ENCODE measurements around the gene GPD1.
A peak's percentile ranks its signal among the peaks of the same experiment; 100 is the strongest.

GPD1 gene

DNA sequence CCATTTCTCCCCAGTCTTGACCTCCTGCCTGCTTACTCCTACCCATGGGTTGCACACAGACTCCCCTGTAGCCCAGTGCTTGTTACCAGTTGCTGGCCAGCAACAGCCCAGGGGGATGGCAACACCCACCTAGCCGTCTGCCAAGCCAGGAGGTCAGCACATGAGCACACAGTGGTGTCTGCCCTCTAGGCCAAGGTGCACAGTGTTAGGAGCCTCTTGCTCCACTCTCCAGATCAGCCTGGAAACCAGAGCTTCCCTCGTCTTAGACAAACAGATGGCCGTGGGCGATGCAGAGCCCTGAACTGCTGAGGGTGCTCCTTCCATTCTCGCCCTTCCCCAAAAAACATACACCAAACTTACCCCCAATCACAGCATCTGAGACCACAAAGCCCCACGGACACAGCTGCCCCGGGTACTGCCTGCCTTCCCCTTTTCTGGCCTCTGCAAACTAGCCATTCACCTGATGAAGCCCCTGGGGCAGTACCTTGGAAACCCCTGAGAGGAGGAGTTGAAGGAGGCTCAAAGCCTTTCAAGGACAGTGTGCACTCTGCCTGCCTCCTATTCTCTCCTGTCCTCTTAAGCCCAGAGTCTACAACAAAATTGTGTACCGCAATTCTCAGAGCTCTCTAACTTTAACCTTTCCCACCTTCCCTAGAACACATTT lies 1.0 kb upstream of the GPD1 start:
- no peak for DNase-seq

DNA sequence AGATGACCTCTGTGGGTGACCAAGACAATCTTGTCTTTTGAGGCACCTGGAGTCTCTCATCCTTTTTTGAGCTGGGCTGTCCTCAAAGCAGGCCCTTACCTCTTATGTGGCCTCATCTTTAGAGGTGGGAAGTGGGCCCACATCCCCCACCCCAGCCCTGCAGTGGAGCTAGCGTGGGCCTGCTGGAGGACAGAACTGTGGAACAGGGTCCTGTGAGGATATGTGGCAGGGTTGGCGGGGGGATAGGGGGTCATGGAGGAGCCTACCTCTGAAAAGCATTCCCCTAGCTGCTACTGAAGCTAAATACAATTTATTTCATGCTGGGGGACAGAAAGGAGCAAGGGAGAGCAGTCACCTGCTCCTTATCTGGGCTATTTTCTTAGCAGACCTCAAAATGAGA lies 457 bp upstream of the GPD1 start:
- DNase-seq: no peak

DNA sequence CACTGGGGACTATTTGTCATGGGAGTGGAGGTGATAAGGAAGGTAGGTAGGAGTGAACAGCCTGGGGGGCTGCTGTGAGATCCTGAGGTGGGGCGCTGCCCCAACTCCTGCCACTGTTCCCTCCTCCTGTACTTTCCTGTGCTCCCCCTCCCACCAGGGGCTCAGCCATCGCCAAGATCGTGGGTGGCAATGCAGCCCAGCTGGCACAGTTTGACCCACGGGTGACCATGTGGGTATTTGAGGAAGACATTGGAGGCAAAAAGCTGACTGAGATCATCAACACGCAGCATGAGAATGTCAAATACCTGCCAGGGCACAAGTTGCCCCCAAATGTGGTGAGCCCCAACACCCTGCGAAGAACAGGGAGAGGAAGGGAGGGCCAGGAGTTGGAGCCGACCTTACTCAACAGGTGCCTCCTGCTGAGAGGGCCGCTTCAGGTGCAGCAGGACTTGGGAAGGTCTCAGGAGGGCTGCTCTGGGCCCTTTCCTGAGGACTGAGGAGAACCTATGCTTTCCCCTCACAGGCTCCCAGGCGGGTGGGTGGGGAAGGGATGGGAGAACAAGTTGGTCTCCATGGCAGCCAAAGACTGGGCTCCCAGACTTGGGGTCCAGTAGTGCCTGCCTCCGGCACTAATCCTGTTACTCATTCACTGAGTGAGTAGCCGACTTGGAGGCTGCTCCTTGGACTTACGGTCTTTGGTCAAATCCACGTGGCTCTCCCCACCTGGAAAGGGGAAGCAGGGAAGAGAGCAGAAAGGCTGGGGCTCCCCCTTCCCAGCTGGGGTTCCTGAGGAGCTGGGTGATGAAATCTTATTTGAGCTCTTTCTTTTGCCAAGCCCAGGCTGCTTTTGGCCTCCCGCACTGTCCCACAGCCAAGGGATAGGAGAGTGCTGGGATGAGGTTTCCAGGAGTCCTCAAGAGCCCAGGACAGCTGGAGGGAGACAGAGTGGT lies 884 bp downstream of the GPD1 start:
- no peak for DNase-seq

DNA sequence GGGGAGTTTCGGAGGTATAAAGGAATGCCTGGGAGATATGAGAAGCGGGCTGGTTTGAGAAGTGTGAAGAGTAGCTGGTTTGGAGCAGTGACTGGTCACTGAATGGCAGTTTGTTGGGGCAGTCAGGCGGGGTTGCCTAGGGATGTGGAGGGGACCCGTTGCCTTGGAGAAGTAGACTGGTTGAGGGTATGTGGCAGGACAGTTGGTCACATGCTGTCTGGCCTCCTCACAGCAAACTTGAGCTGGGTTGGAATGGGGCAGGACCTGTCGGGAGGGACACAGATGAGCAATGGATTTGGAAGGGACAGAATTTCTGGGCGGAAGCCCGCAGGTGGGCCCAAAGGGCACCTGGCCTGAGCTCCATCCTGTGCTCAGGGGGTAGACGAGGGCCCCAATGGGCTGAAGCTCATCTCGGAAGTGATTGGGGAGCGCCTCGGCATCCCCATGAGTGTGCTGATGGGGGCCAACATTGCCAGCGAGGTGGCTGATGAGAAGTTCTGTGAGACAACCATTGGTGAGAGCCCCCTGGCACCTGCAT lies 2.2 kb downstream of the GPD1 start:
- DNase-seq: no peak

DNA sequence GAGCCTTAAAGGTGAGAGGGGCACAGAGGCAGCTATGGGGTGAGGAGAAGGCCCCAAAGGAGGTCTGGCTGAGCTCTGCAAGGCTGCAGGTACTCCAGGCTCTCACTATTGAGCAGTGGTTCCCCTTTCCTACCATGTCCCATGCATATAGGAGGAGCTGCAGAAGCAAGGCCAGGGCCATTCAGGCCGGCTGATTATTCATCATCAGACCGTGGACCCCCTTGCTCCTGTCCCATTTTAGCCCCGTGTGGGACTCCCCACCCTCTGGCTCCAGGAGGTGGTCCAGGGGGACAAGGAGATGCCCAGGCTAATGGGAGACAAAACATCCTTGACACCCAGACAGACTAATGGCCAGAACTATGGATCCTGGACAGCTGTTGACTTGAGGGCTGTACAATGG lies 3.1 kb downstream of the GPD1 start:
- DNase-seq: no peak

DNA sequence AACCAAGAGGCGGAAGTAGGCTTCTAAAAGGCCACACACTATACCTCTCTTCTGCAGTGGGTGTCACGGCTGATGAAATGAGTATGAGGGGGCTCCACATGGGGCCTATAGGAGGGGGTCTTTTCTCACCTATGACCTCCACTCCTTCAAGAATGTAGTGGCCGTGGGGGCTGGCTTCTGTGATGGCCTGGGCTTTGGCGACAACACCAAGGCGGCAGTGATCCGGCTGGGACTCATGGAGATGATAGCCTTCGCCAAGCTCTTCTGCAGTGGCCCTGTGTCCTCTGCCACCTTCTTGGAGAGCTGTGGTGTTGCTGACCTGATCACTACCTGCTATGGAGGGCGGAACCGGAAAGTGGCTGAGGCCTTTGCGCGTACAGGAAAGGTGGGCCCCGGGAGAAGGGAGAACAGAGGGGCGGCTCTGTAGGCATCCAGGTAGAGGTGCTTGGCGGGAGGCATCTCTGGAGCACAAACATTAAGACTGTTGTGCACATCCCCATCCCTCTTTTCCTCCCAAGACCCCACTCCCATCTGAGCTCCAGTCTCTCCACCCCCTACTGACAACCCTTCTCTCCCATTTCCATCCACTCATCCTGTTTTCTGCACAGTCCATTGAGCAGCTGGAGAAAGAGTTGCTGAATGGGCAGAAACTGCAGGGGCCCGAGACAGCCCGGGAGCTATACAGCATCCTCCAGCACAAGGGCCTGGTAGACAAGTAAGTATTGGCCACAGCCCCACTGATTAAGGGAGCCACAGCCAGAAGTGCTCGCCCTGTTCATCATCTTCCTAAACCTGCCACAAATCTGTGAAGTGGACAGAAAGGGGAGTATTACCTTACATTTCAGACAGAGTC lies 3.8 kb downstream of the GPD1 start:
- DNase-seq: no peak

DNA sequence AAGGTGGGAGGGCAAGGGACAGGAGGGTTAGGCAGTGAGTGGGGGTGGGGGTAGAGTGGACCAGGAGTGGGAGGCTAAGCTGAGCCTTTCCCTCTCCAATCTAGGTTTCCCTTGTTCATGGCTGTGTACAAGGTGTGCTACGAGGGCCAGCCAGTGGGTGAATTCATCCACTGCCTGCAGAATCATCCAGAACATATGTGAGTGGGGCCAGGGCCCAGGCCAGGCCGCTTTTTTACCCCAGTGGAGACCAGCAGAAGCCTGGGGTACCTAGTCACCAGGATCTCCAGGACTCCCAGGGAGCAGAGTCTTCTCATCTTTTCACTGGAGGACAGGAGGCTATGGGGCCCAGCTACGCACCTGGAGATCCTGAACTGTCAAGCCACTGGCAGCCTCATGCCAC lies 5.5 kb downstream of the GPD1 start:
- no peak for DNase-seq

DNA sequence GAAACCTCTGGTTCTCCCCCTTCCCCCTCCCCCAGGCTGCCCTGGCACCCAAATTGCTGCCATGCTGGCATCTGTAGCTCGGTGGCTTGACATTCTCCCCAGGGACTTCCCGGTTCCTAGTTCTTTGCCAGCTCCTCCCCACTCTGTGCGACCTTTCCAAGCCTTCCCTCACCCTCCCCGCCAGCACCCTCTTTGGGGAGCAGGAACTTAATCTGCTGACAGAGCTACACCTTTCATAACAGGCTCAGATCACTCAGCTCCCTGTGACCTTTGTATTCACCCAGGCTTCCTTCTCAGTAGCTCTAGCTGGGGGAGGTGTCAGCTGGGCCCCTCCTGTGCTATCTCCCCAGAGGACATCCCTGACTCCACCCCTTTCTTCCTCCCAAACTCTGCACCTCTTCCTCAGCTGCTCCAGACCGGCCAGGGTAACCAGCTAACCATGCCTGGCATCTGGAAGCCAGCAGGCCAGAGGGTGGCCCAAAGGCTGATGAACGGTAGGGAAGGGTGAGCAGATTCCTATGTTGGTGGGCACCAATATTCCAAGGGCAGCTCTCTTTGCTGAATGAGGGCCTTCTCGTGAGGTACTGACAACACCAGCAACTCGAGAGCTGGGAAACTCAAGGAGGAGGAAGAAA lies 6.4 kb downstream of the GPD1 start:
- DNase-seq: peak in 1 of 2 experiments; percentile 62

DNA sequence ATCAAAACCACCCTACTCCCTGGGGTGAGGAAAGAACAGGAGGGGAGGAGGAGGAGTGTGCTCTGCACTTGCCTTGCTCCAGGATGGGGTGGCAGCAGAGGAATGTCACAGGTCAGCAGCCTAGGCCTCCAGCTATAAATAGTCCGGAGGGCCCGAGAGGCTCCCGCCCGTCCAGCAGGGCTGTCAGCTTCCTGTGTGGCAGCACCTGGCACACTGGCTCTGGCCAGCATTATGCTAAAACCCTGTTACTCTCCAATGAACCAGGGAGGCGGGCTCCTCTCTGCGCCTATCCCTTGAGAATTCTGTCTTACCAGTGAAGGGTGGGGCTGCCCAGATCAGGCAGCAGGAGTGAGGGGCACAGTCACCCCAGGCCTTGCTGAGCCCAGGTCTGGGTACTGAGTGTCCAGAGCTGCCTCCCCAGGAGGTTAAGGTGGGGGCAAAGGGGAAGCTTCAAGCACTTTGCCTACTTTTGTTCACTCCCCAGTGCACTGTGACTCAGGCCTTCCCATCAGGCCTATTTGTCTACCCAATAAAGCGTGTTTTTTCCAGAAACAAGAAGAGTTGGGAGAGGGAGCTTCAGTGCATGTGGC lies 7.0 kb downstream of the GPD1 start:
- DNase-seq: peak; percentile 61 to 83

DNA sequence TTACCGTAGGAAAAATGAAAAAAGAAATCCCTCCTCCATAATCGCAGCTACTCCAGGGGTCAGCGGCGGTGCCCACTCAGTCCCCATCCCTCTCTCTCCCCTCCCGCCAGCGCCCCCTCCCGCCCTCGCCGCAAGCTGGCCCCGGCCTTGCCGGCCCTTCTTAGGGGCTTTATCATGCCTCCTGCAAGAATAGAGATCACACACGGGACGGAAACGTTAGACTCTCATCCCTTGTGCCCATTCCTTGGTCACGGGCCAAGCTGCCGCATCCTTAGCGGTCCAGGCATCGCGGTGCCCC lies 7.5 kb downstream of the GPD1 start:
- DNase-seq: no peak

DNA sequence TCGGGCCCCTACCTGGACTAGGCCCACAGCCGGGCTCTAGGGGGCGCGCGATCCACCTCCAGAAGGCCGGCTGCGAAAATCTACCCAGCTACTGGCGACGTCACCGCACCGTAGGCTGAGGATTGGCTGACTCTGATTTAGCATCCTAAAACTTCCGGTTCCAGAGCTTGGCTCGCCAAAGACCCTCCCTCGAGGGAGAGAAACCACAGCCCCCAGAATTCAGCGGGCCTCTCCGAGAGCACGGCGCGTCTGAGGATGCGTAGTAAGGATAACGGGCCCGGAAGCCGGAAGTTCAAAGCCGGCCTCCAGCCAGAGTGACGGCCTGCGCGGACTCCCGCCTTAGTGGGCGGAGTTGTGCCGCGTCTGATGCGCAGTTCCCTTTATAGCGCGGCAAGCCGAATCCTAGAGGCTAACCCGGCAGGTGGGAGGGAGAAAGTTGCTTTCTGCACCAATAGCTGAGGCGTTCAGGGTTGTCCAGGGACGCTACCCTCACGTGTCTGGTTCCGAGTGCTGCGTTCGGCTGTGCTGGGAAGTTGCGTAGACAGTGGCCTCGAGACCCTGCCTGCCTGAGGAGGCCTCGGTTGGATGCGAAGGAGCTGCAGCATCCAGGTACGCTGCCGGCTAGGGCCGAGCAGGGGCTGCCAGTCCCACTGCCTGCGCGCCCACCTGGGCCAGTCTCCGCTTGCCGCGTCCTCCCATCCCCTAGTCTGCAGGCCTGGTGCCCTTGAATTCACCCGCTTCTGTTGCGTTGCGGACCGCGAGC lies 8.1 kb downstream of the GPD1 start, which contains the start of gene COX14:
COX14 (plus strand) TSS at position 544 of the 763 bp plus-strand sequence. CDS start 7,808 bp downstream, outside the sequence.
- peak; percentile 99 to 100 for DNase-seq

DNA sequence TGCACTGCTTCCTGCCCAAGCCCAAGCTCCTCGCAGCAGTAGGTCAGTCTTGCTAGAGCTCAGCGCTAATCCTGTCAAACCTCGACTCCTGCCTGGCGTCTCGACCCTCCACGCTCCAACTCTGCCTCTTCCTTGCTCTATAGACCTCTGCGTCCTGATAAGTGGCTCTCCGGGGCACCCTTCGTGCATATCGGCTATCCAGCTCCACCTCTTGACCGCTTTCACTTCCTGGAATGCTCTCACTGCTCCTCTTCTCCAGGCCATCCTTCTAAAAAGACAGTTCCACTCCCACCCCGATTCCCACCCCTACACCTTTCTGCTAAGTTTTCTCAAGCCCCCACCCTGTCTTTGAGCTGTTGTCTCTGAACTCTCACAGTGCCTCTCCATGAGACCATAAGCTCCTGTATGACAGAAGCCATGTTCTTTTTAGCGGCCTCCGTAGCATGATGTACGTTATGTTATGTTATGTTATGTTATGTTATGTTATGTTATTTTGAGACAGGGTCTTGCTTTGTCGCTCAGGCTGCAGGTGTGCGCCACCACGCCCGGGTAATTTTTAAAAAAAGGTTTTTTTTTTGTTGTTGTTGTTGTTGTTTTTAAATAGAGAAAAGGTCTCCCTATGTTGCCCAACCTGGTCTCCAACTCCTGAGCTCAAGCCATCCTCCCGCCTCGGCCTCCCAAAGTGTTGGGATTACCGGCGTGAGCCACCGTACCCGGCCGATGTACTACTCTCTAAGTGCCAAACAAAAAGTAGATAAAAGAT lies 8.8 kb downstream of the GPD1 start:
- DNase-seq: peak in 1 of 2 experiments; percentile 81

DNA sequence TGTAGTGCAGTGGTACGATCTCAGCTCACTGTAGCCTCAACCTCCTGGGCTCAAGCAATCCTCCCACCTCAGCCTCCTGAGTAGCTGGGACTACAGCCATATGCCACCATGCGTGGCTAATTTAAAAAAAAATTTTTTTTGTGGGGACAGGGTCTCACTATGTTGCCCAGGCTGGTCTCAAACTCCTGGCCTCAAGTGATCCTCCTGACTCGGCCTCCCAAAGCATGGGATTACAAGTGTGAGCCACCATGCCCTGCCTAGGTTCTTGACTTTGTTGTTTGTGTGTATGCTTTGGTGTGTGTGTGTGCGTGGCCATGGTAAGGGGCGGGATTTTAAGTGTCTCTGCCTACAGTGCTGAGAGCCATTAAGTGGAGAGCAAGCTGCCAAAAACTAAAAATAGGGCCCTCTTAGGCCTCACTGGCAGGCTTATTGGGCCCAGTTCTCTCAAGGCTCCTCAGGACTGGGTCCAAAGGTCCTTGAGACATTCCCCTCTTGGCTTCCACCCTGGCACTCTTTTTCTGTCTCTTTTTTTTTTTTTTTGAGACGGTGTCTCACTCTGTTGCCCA lies 13.3 kb downstream of the GPD1 start:
- DNase-seq: no peak

DNA sequence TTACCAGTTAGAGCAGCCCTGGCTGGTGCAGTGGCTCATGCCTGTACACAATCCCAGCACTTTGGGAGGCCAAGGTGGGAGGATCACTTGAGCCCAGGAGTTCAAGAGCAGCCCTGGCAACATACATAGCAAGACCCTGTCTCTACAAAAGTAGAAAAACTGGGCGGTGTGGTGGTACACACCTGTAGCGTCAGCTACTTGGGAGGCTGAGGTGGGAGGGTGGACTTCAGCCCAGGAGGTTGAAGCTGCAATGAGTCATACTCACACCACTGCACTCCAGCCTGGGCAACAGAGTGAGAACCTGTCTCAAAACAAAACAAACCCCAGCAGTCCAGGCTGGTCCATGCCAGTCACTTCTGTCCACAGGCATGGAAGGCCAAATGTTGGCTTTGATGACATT lies 15.6 kb downstream of the GPD1 start:
- DNase-seq: no peak

DNA sequence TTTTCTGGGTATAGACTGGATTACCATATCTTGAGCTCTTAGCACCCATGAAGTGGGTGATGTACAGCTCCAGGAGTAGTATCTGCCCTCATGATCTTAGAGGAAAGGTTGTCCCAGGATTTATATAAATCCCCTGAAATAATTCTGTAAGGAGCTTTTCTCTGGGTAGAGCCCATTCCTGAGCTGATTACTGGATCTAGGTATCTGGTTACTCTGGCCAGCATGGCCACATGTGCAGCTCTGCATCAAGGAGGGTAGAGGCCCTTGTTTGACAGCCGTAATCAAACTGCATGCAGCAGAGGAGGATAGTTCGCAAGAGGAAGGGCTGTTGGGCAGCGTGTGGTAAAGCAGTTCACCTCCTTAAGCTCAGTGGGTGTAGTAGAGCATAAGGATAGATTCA lies 16.7 kb downstream of the GPD1 start:
- DNase-seq: no peak

DNA sequence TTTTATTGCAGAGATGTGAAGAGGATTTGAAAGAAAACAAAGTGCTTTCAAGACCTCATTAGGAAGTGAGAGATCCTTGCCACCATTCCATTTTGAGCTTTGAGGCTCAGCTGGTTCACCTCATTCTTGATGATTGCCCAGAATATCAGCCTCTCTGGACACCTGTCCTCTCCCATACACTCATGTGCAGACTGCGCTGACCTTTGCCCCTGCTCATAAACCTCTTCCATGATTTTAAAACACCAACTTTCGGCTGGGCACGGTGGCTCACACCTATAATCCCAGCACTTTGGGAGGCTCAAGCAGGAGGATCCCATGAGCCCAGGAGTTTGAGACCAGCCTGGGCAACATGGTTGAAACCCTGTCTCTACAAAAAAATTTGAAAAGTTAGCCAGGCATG lies 17.1 kb downstream of the GPD1 start:
- DNase-seq: no peak

DNA sequence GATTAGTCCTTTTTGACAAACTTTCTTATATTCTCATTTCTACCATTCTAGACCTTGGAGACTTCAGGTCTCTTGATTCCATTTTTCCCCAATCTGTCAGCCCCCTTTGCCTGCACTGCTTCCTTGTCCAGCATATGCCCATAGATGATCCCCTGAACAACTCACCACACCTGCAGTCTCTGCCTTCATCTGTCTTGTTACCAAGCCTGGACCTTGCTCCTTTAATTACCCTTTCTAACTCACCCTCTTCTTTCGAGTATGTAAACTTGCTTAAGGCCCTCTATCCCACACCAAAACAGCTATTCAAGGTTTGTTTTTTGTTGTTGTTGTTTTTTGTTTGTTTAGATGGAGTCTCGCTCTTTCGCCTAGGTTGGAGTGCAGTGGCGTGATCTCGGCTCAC lies 17.8 kb downstream of the GPD1 start:
- DNase-seq: no peak

DNA sequence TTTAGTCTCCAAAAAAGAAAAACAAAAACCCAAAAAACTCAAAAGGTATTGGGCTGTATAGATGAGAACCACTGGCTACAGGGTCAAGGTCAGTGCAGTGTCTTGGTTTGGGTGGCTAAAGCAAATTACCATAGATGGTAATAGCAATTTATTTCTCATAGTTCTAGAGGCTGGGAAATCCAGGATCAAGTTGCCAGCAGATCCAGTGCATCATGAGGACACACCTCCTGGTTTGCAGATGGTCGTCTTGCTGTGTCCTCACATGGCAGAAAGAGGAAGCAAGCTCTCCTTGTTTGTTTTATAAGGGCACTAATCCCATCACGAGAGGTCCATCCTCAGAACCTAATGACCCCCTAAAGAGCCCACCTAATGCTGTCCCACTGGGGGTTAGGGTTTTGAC lies 19.4 kb downstream of the GPD1 start:
- DNase-seq: no peak

DNA sequence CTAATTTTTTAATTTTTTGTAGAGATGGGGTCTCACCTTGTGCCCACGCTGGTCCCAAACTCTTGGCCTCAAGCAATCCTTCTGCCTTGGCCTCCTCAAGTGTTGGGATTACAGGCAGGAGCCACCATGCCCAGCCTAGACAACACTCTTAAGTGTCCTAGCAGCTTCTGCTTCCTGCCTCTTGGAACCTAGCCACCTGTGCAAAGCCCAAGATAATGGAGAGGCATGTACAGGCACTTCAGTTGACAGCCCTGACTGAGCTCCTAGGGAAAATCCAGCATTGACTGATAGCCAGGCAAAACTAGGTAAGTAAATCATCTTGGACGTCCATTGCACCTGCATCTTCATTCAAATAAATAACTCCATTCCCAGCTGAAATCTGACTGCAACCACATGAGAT lies 23.7 kb downstream of the GPD1 start:
- DNase-seq: no peak

DNA sequence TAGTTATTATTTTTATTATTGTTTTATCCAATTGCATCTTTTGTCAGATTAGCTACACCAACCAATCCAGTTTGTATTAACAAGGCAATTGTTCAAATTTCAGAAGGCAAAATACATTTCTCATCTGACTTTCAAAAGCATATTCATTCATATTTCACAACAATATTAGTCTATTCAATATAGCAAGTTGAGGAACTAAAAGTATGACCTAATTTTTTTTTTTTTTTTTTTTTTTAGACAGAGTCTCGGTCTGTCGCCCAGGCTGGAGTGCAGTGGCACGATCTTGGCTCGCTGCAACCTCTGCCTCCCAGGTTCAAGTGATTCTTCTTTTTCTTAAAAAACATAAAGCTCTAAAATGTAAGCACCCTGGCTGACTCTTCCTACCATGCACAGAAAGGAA lies 25.5 kb downstream of the GPD1 start:
- DNase-seq: no peak
